ENCODE measurements around the gene PRDM16. TPM values are rescaled to one million over a fixed set of nuclear protein-coding genes. Genes with fewer than 3 reads are reported as not detected.

The PRDM16 gene
- total and polyA plus RNA-seq, 4 donors, result 5.0 to 80.7 (median 41.5) TPM

GRCh38 chr1:3192825-3193224 is 123.8 kb downstream of the PRDM16 start:
- no peak overlapping the region for H3K4me3 ChIP-seq (ENCODE audit: low read length in 2 of 2)
- intact Hi-C loops (cut with DNase I), result loop anchor here in 1 of 2 donors (5.0 to 10.0 kb wide), 2 partner anchors 49 to 162 kb away; no protein-coding TSS in a partner anchor
- WGBS, 2 donors, result 53 to 62% methylated on average over 18 of the region's 18 CpGs
- no peak for ATAC-seq (ENCODE audit: low FRiP score)
- H3K4me1 ChIP-seq (ENCODE audit: control insufficient read depth in 1 of 2, insufficient read depth in 2 of 2, low read length in 2 of 2), result no peaks in the 10 kb centered on the region
- peak overlapping the region; percentile 93 to 98 for H3K27ac ChIP-seq (ENCODE audit: low read depth in 1 of 2, low read length in 2 of 2)
- no peaks in the 10 kb centered on the region for H3K27me3 ChIP-seq (ENCODE audit: control insufficient read depth in 1 of 2, insufficient read depth in 2 of 2, low read length in 1 of 2)
- peak; percentile 78 to 88 for DNase-seq
- no peaks in the 10 kb centered on the region for H3K36me3 ChIP-seq (ENCODE audit: control insufficient read depth in 1 of 2, insufficient read depth in 2 of 2, low read length in 1 of 2)
- H3K9me3 ChIP-seq (ENCODE audit: control insufficient read depth, low read length), result no peaks in the 10 kb centered on the region

- no peaks in the 10 kb centered on the region for H3K27me3 ChIP-seq (ENCODE audit: control insufficient read depth in 1 of 2, insufficient read depth in 2 of 2, low read length in 1 of 2)
- ATAC-seq (ENCODE audit: low FRiP score), result no peak
- no peaks in the 10 kb centered on the region for H3K9me3 ChIP-seq (ENCODE audit: control insufficient read depth, low read length)
- H3K27ac ChIP-seq (ENCODE audit: low read depth in 1 of 2, low read length in 2 of 2), result peak overlapping the region; percentile 93 to 98
- no peaks in the 10 kb centered on the region for H3K36me3 ChIP-seq (ENCODE audit: control insufficient read depth in 1 of 2, insufficient read depth in 2 of 2, low read length in 1 of 2)
- DNase-seq, result no peak
- no peaks in the 10 kb centered on the region for H3K4me1 ChIP-seq (ENCODE audit: control insufficient read depth in 1 of 2, insufficient read depth in 2 of 2, low read length in 2 of 2)
- intact Hi-C loops (cut with DNase I), result loop anchor here in 1 of 2 donors (5.0 to 10.0 kb wide), 2 partner anchors 48 to 161 kb away; no protein-coding TSS in a partner anchor
- H3K4me3 ChIP-seq (ENCODE audit: low read length in 2 of 2), result no peak overlapping the region
- 43 to 46% methylated on average over 11 of the region's 11 CpGs for WGBS, 2 donors
Measured at GRCh38 chr1:3193811-3194210, 124.8 kb downstream of the PRDM16 start.

- H3K4me1 ChIP-seq (ENCODE audit: control insufficient read depth in 1 of 2, insufficient read depth in 2 of 2, low read length in 2 of 2), result no peaks in the 10 kb centered on the region
- WGBS, 2 donors, result 20 to 21% methylated on average over 38 of the region's 38 CpGs
- intact Hi-C loops (cut with DNase I), result loop anchor here (5.0 to 10.0 kb wide), 3 partner anchors 47 to 160 kb away; no protein-coding TSS in a partner anchor
Measured at GRCh38 chr1:3194760-3195479, 125.9 kb downstream of the PRDM16 start.

GRCh38 chr1:3195480-3195815 is 126.4 kb downstream of the PRDM16 start:
- DNase-seq (peak; percentile 84 to 94), ATAC-seq (ENCODE audit: low FRiP score) (peak; percentile 68)
- Histone ChIP-seq H3K27ac (ENCODE audit: low read depth in 1 of 2, low read length in 2 of 2) (peak overlapping the region; percentile 99), H3K4me1 (ENCODE audit: control insufficient read depth in 1 of 2, insufficient read depth in 2 of 2, low read length in 2 of 2) (no peaks in the 10 kb centered on the region), H3K4me3 (ENCODE audit: low read length in 2 of 2) (no peak overlapping the region), H3K9me3 (ENCODE audit: control insufficient read depth, low read length) (no peaks in the 10 kb centered on the region), H3K27me3 (ENCODE audit: control insufficient read depth in 1 of 2, insufficient read depth in 2 of 2, low read length in 1 of 2) (no peaks in the 10 kb centered on the region), H3K36me3 (ENCODE audit: control insufficient read depth in 1 of 2, insufficient read depth in 2 of 2, low read length in 1 of 2) (no peaks in the 10 kb centered on the region)
- 4 to 7% methylated on average over 10 of the region's 10 CpGs for WGBS, 2 donors
- intact Hi-C loops (cut with DNase I), result loop anchor here (5.0 to 10.0 kb wide), 2 partner anchors 117 to 159 kb away; no protein-coding TSS in a partner anchor

More at GRCh38 chr1:3194760-3195479, 125.9 kb downstream of the PRDM16 start:
- ATAC-seq (ENCODE audit: low FRiP score) (peak; percentile 79), DNase-seq (peak; percentile 87 to 92)
- H3K27ac ChIP-seq (ENCODE audit: low read depth in 1 of 2, low read length in 2 of 2), result peak overlapping the region; percentile 93 to 98
- H3K4me3 ChIP-seq (ENCODE audit: low read length in 2 of 2), result no peak overlapping the region
- no peaks in the 10 kb centered on the region for H3K27me3 ChIP-seq (ENCODE audit: control insufficient read depth in 1 of 2, insufficient read depth in 2 of 2, low read length in 1 of 2)
- H3K36me3 ChIP-seq (ENCODE audit: control insufficient read depth in 1 of 2, insufficient read depth in 2 of 2, low read length in 1 of 2), result no peaks in the 10 kb centered on the region
- no peaks in the 10 kb centered on the region for H3K9me3 ChIP-seq (ENCODE audit: control insufficient read depth, low read length)

- ATAC-seq (ENCODE audit: low FRiP score) (peak; percentile 2), DNase-seq (no peak)
- H3K4me3 ChIP-seq (ENCODE audit: low read length in 2 of 2), result no peak overlapping the region
- no peaks in the 10 kb centered on the region for H3K27me3 ChIP-seq (ENCODE audit: control insufficient read depth in 1 of 2, insufficient read depth in 2 of 2, low read length in 1 of 2)
- peak overlapping the region; percentile 99 for H3K27ac ChIP-seq (ENCODE audit: low read depth in 1 of 2, low read length in 2 of 2)
- WGBS, 2 donors, result 31 to 38% methylated on average over 10 of the region's 10 CpGs
- intact Hi-C loops (cut with DNase I), result loop anchor here (5.0 to 10.0 kb wide), 2 partner anchors 116 to 159 kb away; no protein-coding TSS in a partner anchor
- no peaks in the 10 kb centered on the region for H3K36me3 ChIP-seq (ENCODE audit: control insufficient read depth in 1 of 2, insufficient read depth in 2 of 2, low read length in 1 of 2)
- no peaks in the 10 kb centered on the region for H3K4me1 ChIP-seq (ENCODE audit: control insufficient read depth in 1 of 2, insufficient read depth in 2 of 2, low read length in 2 of 2)
- H3K9me3 ChIP-seq (ENCODE audit: control insufficient read depth, low read length), result no peaks in the 10 kb centered on the region
Measured at GRCh38 chr1:3195966-3196515, 127.0 kb downstream of the PRDM16 start.

GRCh38 chr1:3196577-3197245 is 127.7 kb downstream of the PRDM16 start:
- DNase-seq, result no peak
- 74 to 77% methylated on average over 16 to 17 of the region's 17 CpGs for WGBS, 2 donors
- Histone ChIP-seq H3K4me1 (ENCODE audit: control insufficient read depth in 1 of 2, insufficient read depth in 2 of 2, low read length in 2 of 2) (no peaks in the 10 kb centered on the region), H3K36me3 (ENCODE audit: control insufficient read depth in 1 of 2, insufficient read depth in 2 of 2, low read length in 1 of 2) (no peaks in the 10 kb centered on the region), H3K9me3 (ENCODE audit: control insufficient read depth, low read length) (no peaks in the 10 kb centered on the region), H3K4me3 (ENCODE audit: low read length in 2 of 2) (no peak overlapping the region), H3K27ac (ENCODE audit: low read depth in 1 of 2, low read length in 2 of 2) (peak overlapping the region; percentile 99), H3K27me3 (ENCODE audit: control insufficient read depth in 1 of 2, insufficient read depth in 2 of 2, low read length in 1 of 2) (no peaks in the 10 kb centered on the region)
- ATAC-seq (ENCODE audit: low FRiP score), result no peak
- intact Hi-C loops (cut with DNase I), result loop anchor here (5.0 to 10.0 kb wide), 2 partner anchors 116 to 158 kb away; no protein-coding TSS in a partner anchor

- H3K36me3 ChIP-seq (ENCODE audit: control insufficient read depth in 1 of 2, insufficient read depth in 2 of 2, low read length in 1 of 2), result no peaks in the 10 kb centered on the region
- ATAC-seq (ENCODE audit: low FRiP score), result no peak
- no peaks in the 10 kb centered on the region for H3K27me3 ChIP-seq (ENCODE audit: control insufficient read depth in 1 of 2, insufficient read depth in 2 of 2, low read length in 1 of 2)
- no peaks in the 10 kb centered on the region for H3K9me3 ChIP-seq (ENCODE audit: control insufficient read depth, low read length)
- no peak for DNase-seq
- 81 to 87% methylated on average over 20 to 22 of the region's 22 CpGs for WGBS, 2 donors
- H3K4me1 ChIP-seq (ENCODE audit: control insufficient read depth in 1 of 2, insufficient read depth in 2 of 2, low read length in 2 of 2), result no peaks in the 10 kb centered on the region
- H3K27ac ChIP-seq (ENCODE audit: low read depth in 1 of 2, low read length in 2 of 2), result peak overlapping the region; percentile 87 to 99
- intact Hi-C loops (cut with DNase I), result loop anchor here (5.0 to 10.0 kb wide), 2 partner anchors 114 to 157 kb away; no protein-coding TSS in a partner anchor
- no peak overlapping the region for H3K4me3 ChIP-seq (ENCODE audit: low read length in 2 of 2)
Measured at GRCh38 chr1:3197781-3198316, 128.8 kb downstream of the PRDM16 start.

Data from aorta (tissue), 5 donors.